GM19438 (cell line): ENCODE results near the gene PDE6B.
"Not testable (repeated sequence)": the region's sequence is repeated elsewhere in the genome, so short reads cannot be mapped to it uniquely, and the experiment has no call there.

Experiments used
- ATAC-seq: cut with Tn5 transposase; IDR thresholded peaks from one replicate; pipeline ENCODE4 v1.9.1; 2021; ENCODE audit warnings: low read depth; ENCODE audit not compliant: unreplicated experiment

The PDE6B gene

GRCh38 chr4:624705-625590 lies at the start of gene PDE6B:
TSS of gene PDE6B (plus strand) at chr4:625573. CDS start at chr4:625627, 54 bp downstream.
- ATAC-seq: no peak

DNA sequence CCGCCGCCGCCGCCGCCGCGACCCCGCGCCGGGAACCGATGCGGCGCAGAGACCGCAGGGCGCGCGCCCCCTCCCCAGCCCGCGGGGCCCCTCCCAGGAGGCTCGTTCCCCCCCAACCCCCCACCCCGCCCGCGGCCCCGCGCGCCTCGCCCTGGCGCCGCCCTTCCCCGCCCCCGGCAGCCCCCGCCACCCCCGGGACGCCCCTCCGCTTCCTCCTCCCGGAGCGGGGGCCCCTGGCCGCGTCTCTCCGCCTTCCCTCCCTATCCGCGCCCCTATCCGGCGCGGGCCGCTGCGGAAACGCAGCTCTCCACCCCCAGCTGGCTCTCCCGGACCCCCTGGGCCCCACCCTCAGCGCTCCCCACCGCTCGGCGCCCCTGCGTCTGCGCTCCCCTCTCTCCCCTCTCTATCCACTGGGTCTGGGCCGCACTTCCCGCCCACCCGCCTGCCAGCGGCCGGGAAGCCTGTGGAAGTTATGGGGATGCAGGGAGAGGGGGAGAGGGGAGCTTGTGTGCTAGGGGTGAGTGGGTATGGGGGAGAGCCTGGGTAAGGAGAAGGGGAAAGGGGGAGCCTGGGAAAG lies 49.0 kb upstream of the PDE6B start, which contains the start of gene TMEM271:
Gene TMEM271, minus strand, starts transcription at position 51 of the 577 bp plus-strand sequence. CDS start 233 bp downstream, outside the sequence.
- no peak for ATAC-seq

DNA sequence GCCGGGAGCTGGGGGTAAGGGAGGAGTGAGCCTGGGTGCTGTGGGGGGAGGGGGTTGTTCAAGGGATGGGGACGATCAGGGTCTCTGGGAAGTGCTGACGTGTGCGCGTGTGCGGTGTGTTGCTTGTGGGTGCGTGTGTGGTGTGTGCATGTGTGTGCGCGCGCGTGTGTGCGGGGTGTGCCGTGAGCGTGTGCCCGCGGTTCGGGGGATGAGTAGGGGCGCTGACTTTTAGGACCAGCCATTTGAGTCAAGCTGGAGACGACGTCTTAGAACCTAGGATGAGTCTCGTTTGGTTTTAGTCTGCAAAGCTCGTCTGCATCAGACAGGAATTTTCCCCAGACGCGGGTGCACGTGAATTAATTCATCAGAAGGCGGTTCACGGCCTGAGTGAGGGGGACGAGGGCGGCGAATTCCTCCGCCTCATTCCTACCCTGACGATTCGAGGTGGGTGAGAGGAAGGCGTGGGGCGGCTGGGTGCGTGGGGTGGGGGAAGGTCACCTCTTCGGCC lies 48.3 kb upstream of the PDE6B start:
- ATAC-seq: no peak

- no peak for ATAC-seq
Observed at GRCh38 chr4:577499-578450, 47.6 kb upstream of the PDE6B start.

GRCh38 chr4:578451-579443 lies 46.6 kb upstream of the PDE6B start:
- ATAC-seq: no peak

DNA sequence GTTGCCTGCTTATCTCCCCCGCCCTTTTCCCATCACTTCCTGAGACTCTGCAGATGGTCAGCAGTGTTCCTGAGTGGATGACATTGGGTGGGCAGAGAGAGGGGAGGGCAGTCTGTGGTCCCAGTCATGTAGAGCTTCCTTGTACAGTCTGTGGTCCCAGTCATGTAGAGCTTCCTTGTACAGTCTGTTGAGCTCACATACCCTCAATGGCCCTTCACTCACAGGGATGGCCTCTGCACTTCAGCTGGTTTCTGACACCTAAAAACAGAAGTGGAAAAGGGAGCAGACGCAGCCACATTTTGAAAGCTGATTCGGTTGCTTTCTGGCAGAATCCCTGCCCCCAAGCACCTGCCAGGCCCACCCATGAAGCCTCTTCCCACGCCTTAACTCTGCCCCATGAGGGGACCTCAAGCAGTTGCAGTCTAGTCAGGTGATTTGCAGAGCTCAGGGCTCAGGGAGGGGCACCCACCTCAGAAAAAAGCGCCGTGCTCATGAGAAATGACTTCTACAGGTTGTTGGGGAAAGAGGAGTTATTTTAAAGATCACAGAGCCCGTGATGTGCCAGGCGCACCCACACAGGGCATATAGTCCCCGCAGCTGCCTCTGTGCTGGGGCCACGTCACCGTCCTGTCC lies 45.7 kb upstream of the PDE6B start:
- ATAC-seq: no peak

GRCh38 chr4:581181-581580 lies 44.2 kb upstream of the PDE6B start:
- ATAC-seq: no peak

GRCh38 chr4:581753-582361 lies 43.5 kb upstream of the PDE6B start:
- ATAC-seq: no peak

DNA sequence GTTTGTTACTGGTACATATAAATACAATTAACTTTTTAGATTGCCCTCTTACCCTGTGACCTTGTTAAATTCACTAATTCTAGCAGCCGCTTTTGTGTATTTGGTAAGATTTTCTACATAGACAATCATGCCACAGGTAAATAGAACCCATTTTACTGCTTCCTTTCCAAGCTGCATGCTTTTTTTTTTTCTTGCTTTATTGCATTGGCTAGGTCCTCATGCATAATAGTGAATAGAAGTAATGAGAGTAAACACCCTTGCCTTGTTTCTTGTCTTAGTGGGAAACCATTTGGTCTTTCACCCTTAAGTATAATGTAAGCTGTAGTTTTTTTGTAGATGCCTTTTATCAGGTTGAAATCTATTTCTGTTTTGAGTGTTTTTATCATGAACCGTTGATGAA lies 41.6 kb upstream of the PDE6B start:
- no peak for ATAC-seq

GRCh38 chr4:587671-588350 lies 37.6 kb upstream of the PDE6B start:
- ATAC-seq: no peak

DNA sequence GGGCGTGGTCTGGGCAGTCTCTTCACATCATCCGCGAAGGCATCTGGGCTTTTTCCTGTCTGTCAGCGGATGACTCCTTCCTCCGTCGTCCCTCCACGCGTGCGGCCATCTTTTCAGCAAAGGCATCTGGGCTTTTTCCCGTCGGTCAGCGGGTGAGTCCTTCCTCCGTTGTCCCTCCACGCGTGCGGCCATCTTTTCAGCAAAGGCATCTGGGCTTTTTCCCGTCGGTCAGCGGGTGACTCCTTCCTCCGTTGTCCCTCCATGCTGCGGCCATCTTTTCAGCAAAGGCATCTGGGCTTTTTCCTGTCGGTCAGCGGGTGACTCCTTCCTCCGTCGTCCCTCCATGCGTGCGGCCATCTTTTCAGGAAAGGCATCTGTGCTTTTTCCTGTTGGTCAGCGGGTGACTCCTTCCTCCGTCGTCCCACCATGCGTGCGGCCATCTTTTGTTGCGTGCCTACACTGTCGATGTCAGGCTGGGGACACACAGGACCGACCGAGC lies 37.0 kb upstream of the PDE6B start:
- ATAC-seq: no peak

- no peak for ATAC-seq
Observed at GRCh38 chr4:589219-589963, 36.0 kb upstream of the PDE6B start.

GRCh38 chr4:590313-590841 lies 35.0 kb upstream of the PDE6B start:
- no peak for ATAC-seq

GRCh38 chr4:592178-592577 lies 33.2 kb upstream of the PDE6B start:
- not testable (repeated sequence) for ATAC-seq

DNA sequence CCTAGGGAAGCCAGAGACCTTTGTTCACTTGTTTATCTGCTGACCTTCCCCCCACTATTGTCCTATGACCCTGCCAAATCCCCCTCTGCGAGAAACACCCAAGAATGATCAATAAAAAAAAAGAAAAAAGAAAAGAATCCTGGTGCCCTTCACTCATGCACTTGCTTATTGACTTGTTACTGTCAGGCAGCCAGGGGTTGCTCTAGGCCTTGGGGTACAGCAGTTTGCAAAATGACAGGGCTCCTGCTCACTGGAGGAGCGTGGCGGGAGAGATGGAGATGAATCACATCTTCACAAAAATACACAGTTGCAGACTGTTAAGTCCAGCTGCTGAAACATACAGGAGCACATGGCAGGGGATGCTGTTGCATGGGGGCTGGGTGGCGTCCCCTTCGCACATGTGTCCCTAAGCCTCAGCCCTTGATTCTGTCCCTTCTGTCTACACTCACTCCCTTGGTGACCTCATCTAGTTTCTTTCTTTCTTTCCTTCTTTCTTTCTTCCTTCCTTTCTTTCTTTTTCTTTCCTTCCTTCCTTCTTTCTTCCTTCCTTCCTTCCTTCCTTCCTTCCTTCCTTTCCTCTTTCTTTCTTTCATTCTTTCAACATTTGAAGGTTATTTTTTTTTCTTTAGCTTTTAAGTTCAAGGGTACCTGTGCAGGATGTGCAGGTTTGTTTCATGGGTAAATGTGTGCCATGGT lies 32.4 kb upstream of the PDE6B start:
- ATAC-seq: no peak

DNA sequence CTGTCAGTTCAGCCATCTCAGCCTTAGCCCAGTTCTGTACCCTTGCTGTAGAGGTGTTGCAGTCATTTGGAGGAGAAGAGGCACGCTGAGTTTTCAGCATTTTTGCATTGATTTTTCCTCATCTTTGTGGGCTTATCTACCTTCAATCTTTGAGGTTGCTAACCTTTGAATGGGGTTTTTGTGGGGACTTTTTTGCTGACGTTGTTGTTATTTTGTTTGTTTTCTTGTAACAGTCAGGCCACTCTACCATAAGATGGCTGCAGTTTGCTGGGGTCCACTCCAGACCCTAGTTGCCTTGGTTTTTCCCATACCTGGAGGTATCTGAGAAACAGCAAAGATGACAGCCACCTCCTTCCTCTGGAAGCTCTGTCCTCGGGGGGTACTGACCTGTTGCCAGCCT lies 26.4 kb upstream of the PDE6B start:
- no peak for ATAC-seq
